ENCODE data around the gene CYP46A1.

- TF ChIP-seq CTCF (IDR thresholded peaks at IDR 0.05) (no peak), POLR2A (IDR thresholded peaks at IDR 0.05) (no peak)
Measured at GRCh38 chr14:99772371-99773283, 88.5 kb downstream of the CYP46A1 start.
